ENCODE data around the gene SEC14L5. TPM values are rescaled to one million over a fixed set of nuclear protein-coding genes. Genes with fewer than 3 reads are reported as not detected.

Gene SEC14L5
- total RNA-seq, 1 experiment from 2014 or later = 0.27 TPM

DNA sequence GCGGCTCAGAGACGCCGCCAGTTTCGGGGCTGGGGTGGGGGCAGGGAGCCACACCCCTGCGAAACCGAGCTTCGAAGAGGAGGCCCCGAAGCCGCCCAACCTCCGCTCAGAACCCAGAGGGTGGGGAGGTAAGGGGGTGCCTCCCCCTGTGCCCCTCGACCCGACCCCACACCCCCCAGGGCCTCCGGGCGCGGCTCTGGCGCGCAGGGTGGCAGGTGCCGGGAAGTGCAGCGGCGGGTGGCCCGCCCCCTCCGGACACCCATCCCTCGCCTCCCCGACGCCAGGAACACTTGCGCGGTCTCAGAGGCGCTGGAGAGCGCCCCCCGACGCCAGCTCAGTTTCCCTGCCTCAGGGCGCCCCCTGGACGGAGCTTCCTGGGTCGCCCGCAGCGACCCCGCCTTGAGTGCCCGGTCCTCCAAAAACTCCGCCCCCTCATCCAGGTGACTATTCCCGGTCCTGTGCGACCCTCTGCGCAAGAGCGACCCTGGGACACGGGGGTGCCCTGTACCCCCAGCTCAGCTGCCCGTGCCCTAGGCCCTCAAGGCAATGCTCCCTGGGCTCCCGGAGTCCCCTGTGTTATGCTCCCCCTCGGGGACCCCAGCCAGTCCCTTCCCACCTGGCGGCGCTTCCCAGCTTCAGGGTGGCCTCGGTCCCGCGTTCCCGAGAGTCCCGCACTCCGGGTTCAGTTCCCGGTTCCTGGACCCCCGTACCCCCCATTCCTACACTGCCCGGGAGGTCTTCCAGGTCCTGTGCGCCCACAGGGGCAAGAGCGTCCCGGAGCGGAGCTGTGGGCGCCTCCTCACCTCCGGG, 21.7 kb upstream of the SEC14L5 start:
- Histone ChIP-seq H3K9me2 (ENCODE audit: insufficient read depth) (no peaks in the 10 kb centered on the region), H3K9ac (ENCODE audit: low read length) (peak overlapping the region; percentile 77), H3K27ac (ENCODE audit: low read depth, low read length) (peak overlapping the region; percentile 80), H3K4me2 (ENCODE audit: low read length) (peak overlapping the region; percentile 98), H4K20me1 (ENCODE audit: insufficient read depth) (no peaks in the 10 kb centered on the region), H2AFZ (ENCODE audit: low read depth, low read length, poor library complexity, severe bottlenecking) (peak overlapping the region; percentile 68), H3K27me3 (ENCODE audit: insufficient read depth, low read length) (no peaks in the 10 kb centered on the region), H3K79me2 (ENCODE audit: insufficient read depth, low read length) (no peaks in the 10 kb centered on the region; the same call in 1 of the 2 replicates), H3K4me1 (ENCODE audit: control insufficient read depth in 1 of 2, insufficient read depth in 2 of 2, low read length in 2 of 2) (peaks cover 30 to 55% of the 10 kb centered on the region in 2 experiments), H3K36me3 (ENCODE audit: control insufficient read depth in 1 of 2, insufficient read depth in 2 of 2, low read length in 2 of 2) (no peaks in the 10 kb centered on the region), H3K4me3 (replicated peaks in 1 of 2; ENCODE audit: low read depth in 1 of 2, low read length in 2 of 2) (peak overlapping the region; percentile 94), H3K9me3 (ENCODE audit: control insufficient read depth in 1 of 2, insufficient read depth in 1 of 2, low read depth in 1 of 2, low read length in 2 of 2) (no peaks in the 10 kb centered on the region)
- no peak for TF ChIP-seq YY1 (IDR thresholded peaks at IDR 0.05; ENCODE audit: extremely low read depth, insufficient replicate concordance, low read depth, low read length)
- peak; percentile 43; the same call in 1 of the 2 replicates for TF ChIP-seq POLR2AphosphoS5 (IDR thresholded peaks at IDR 0.05; ENCODE audit: low read depth, low read length)
- TF ChIP-seq, protein P1, sequence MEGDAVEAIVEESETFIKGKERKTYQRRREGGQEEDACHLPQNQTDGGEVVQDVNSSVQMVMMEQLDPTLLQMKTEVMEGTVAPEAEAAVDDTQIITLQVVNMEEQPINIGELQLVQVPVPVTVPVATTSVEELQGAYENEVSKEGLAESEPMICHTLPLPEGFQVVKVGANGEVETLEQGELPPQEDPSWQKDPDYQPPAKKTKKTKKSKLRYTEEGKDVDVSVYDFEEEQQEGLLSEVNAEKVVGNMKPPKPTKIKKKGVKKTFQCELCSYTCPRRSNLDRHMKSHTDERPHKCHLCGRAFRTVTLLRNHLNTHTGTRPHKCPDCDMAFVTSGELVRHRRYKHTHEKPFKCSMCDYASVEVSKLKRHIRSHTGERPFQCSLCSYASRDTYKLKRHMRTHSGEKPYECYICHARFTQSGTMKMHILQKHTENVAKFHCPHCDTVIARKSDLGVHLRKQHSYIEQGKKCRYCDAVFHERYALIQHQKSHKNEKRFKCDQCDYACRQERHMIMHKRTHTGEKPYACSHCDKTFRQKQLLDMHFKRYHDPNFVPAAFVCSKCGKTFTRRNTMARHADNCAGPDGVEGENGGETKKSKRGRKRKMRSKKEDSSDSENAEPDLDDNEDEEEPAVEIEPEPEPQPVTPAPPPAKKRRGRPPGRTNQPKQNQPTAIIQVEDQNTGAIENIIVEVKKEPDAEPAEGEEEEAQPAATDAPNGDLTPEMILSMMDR (IDR thresholded peaks at IDR 0.05 in 2 of 3, conservative IDR thresholded peaks at IDR 0.05 in 1 of 3; ENCODE audit: borderline replicate concordance in 1 of 3, insufficient read depth in 1 of 3, low read depth in 2 of 3, low read length in 2 of 3) = peak in 2 of 3 experiments; percentile 46 to 52; a peak in 3 of 6 replicates
- ATAC-seq (peak; percentile 71), DNase-seq (ENCODE audit: low read depth, low spot score) (no peak)
- no TSS peak for BruUV-seq (replicated peaks)
- ChIA-PET RAD21 (ENCODE audit: low non-redundant PET in 1 of 2, low total read pairs in 2 of 2, uncharacterized antibody in 2 of 2, unreplicated experiment in 2 of 2) (no interaction called here), CTCF (interaction anchor here (0.9 to 1.5 kb wide), 3 partner anchors 8 to 21 kb away, joined by 3 to 4 read pairs (median 3); partner anchors contain the start of gene SEC14L5), POLR2A (interaction anchor here (1.0 to 1.6 kb wide), 5 partner anchors 9 to 320 kb away, joined by 3 to 5 read pairs (median 3); partner anchors contain the start of genes ANKS3 and DNAAF8)
- intact Hi-C loops (cut with micrococcal nuclease) = no loop called here
